PC-3 (cell line): ENCODE data around the gene ZFAND4. TPM values are rescaled to one million over a fixed set of nuclear protein-coding genes. Genes with fewer than 3 reads are reported as not detected.
A peak's percentile ranks its signal among the peaks of the same experiment; 100 is the strongest.

Experiments used
- ATAC-seq: fragments of 200-7000 bp; cut with Tn5 transposase; 2 replicates; pipeline ENCODE4 v1.9.1; 2020; ENCODE audit warnings: mild to moderate bottlenecking, moderate library complexity
- BruUV-seq: library from RNA; stranded (reverse); fragments of 400-500 nt; replicated peaks from 2 replicates; lab custom pipeline; 2021; lab: Mats Ljungman, UMichigan
- CTCF ChIA-PET: fragments of 300-600 bp; sonication (Branson Sonifier 250); formaldehyde crosslinking; loops from one replicate; lab custom pipeline; 2022; ENCODE audit warnings: antibody characterized with exemption; lab: Charles Lee
- POLR2A ChIA-PET: fragments of 300-600 bp; sonication (Branson Sonifier 250); formaldehyde crosslinking; loops from one replicate; lab custom pipeline; 2022; ENCODE audit warnings: antibody characterized with exemption; ENCODE audit not compliant: unreplicated experiment; lab: Charles Lee
- DNase-seq: peaks from one replicate; pipeline ENCODE4 v3.0.0-alpha.2; 2015
- H2AFZ ChIP-seq: fragments of 300-600 bp; sonication (generic); 2 replicates; pipeline ENCODE4 v1.6.0; 2016; ENCODE audit warnings: antibody characterized with exemption, low read length
- H3F3A ChIP-seq: fragments of 300-600 bp; sonication (generic); one replicate; pipeline ENCODE4 v1.6.0; 2017; ENCODE audit warnings: antibody characterized with exemption, low read length, control low read depth, mild to moderate bottlenecking; ENCODE audit not compliant: unreplicated experiment
- H3K27ac ChIP-seq: fragments of 300-600 bp; sonication (generic); 2 replicates; pipeline ENCODE4 v1.5.1; 2016; ENCODE audit warnings: mild to moderate bottlenecking, low read length
- H3K27me3 ChIP-seq: fragments of 300-600 bp; sonication (generic); 2 replicates; pipeline ENCODE4 v1.6.1; 2016; ENCODE audit warnings: low read length, mixed read lengths
- H3K36me3 ChIP-seq: fragments of 300-600 bp; sonication (generic); 2 replicates; pipeline ENCODE4 v1.6.1; 2016; ENCODE audit warnings: low read depth, mixed run types, low read length, mixed read lengths
- H3K4me1 ChIP-seq: fragments of 300-600 bp; sonication (generic); 2 replicates; pipeline ENCODE4 v1.5.1; 2016; ENCODE audit warnings: low read length; ENCODE audit not compliant: insufficient read depth
- H3K4me2 ChIP-seq: fragments of 300-600 bp; sonication (generic); 2 replicates; pipeline ENCODE4 v1.6.0; 2016; ENCODE audit warnings: low read length
- H3K4me3 ChIP-seq: fragments of 300-600 bp; sonication (generic); 2 replicates; pipeline ENCODE4 v1.5.1; 2016; ENCODE audit warnings: mild to moderate bottlenecking, low read length, mixed read lengths
- H3K79me2 ChIP-seq: fragments of 300-600 bp; sonication (generic); 2 replicates; pipeline ENCODE4 v1.6.1; 2017; ENCODE audit warnings: low read length, mixed read lengths
- H3K9ac ChIP-seq: fragments of 300-600 bp; sonication (generic); 2 replicates; pipeline ENCODE4 v1.6.0; 2016; ENCODE audit warnings: mild to moderate bottlenecking, low read length
- H3K9me2 ChIP-seq: fragments of 300-600 bp; sonication (generic); replicated peaks from 2 replicates; pipeline ENCODE4 v1.6.1; 2016; ENCODE audit warnings: mixed run types, low read length, mixed read lengths
- H3K9me3 ChIP-seq: fragments of 300-600 bp; sonication (generic); 2 replicates; pipeline ENCODE4 v1.6.1; 2016; ENCODE audit warnings: low read length, mixed read lengths
- H4K20me1 ChIP-seq: fragments of 300-600 bp; sonication (generic); 2 replicates; pipeline ENCODE4 v1.6.1; 2016; ENCODE audit warnings: low read length, mixed read lengths
- CTCF ChIP-seq: fragments of 300-600 bp; sonication (generic); conservative IDR thresholded peaks from 2 replicates; pipeline ENCODE4 v1.5.1; 2017; ENCODE audit warnings: antibody characterized with exemption, low read depth, mild to moderate bottlenecking, low read length
- EZH2 ChIP-seq: fragments of 300-600 bp; sonication (generic); IDR thresholded peaks from one replicate; pipeline ENCODE4 v1.6.1; 2017; ENCODE audit warnings: antibody characterized with exemption, mild to moderate bottlenecking, low read length; ENCODE audit not compliant: unreplicated experiment
- EZH2phosphoT487 ChIP-seq: fragments of 300-600 bp; sonication (generic); IDR thresholded peaks from 2 replicates; pipeline ENCODE4 v1.6.1; 2018; ENCODE audit warnings: mild to moderate bottlenecking, antibody characterized with exemption, low read length, borderline replicate concordance
- intact Hi-C: fragments of 100-400 bp; cut with micrococcal nuclease; formaldehyde crosslinking; loops from 2 replicates; pipeline ENCODE4 v1.9.0; 2023
- total RNA-seq: library from RNA; depleted of rRNA; stranded (reverse); fragments of >200 nt; gene quantifications from 2 replicates; pipeline ENCODE4 v1.2.3, GENCODE V29; 2014

Gene ZFAND4
- total RNA-seq, 1 experiment from 2014 or later: 8.7 TPM

DNA sequence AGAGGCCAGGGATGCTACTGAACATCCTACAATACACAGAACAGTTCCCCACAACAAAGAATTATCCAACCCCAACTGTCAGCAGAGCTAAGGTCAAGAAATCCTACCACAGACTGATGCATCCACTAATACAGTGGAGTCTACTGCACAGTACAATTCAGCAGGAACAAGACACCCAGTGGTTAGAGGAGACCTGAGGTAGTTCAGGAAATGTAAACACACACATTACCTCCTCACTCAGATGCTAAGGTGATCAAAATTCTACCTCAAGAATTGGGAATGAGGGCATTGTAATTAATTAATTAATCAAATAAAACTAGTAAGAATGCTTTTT, 91.4 kb downstream of the ZFAND4 start:
- no peak for DNase-seq
- intact Hi-C loops: no loop called here
- H3K36me3 ChIP-seq: no peaks in the 10 kb centered on the region
- no peaks in the 10 kb centered on the region for H3K9me2 ChIP-seq
- peaks cover 15% of the 10 kb centered on the region for H3K79me2 ChIP-seq
- no peak overlapping the region; the same call in 1 of the 2 replicates for H3K27ac ChIP-seq
- H3K9ac ChIP-seq: no peak overlapping the region
- H3K4me3 ChIP-seq: no peak overlapping the region
- no peaks in the 10 kb centered on the region for H3K27me3 ChIP-seq
- ATAC-seq: peak; percentile 28; the same call in 1 of the 2 replicates
- H3K4me2 ChIP-seq: no peak overlapping the region
- H2AFZ ChIP-seq: no peak overlapping the region
- no TSS peak for BruUV-seq
- ChIA-PET POLR2A (no interaction called here), CTCF (no interaction called here)
- no peaks in the 10 kb centered on the region for H3F3A ChIP-seq
- no peaks in the 10 kb centered on the region for H4K20me1 ChIP-seq
- no peaks in the 10 kb centered on the region for H3K9me3 ChIP-seq
- TF ChIP-seq EZH2 (no peak), EZH2phosphoT487 (no peak), CTCF (no peak)
- peaks cover 37% of the 10 kb centered on the region for H3K4me1 ChIP-seq

GRCh38 chr10:45580371-45581215, 92.0 kb downstream of the ZFAND4 start:
- Histone ChIP-seq H3K9me3 (no peaks in the 10 kb centered on the region), H3K4me2 (no peak overlapping the region), H3K27ac (no peak overlapping the region), H3F3A (no peaks in the 10 kb centered on the region), H3K9ac (no peak overlapping the region), H3K4me1 (peaks cover 37% of the 10 kb centered on the region), H2AFZ (no peak overlapping the region), H4K20me1 (no peaks in the 10 kb centered on the region), H3K9me2 (no peaks in the 10 kb centered on the region), H3K4me3 (no peak overlapping the region), H3K79me2 (peaks cover 15% of the 10 kb centered on the region), H3K36me3 (no peaks in the 10 kb centered on the region), H3K27me3 (no peaks in the 10 kb centered on the region)
- DNase-seq (no peak), ATAC-seq (no peak)
- intact Hi-C loops: no loop called here
- ChIA-PET POLR2A (no interaction called here), CTCF (no interaction called here)
- BruUV-seq: no TSS peak
- TF ChIP-seq EZH2phosphoT487: no peak
- no peak for TF ChIP-seq EZH2
- TF ChIP-seq CTCF: no peak

- no peak overlapping the region for H2AFZ ChIP-seq
- no peak overlapping the region for H3K9ac ChIP-seq
- ChIA-PET POLR2A (no interaction called here), CTCF (no interaction called here)
- BruUV-seq: no TSS peak
- no peaks in the 10 kb centered on the region for H3K27me3 ChIP-seq
- no peaks in the 10 kb centered on the region for H3K9me3 ChIP-seq
- no peaks in the 10 kb centered on the region for H3K36me3 ChIP-seq
- no peaks in the 10 kb centered on the region for H3K9me2 ChIP-seq
- H3K79me2 ChIP-seq: peaks cover 10% of the 10 kb centered on the region; the same call in 1 of the 2 replicates
- intact Hi-C loops: no loop called here
- no peak overlapping the region for H3K4me2 ChIP-seq
- no peak overlapping the region for H3K4me3 ChIP-seq
- H4K20me1 ChIP-seq: no peaks in the 10 kb centered on the region
- no peak overlapping the region for H3K27ac ChIP-seq
- TF ChIP-seq EZH2: no peak
- no peak for TF ChIP-seq CTCF
- TF ChIP-seq EZH2phosphoT487: no peak
- DNase-seq: no peak
- no peaks in the 10 kb centered on the region for H3F3A ChIP-seq
- ATAC-seq: no peak
- H3K4me1 ChIP-seq: peaks cover 36% of the 10 kb centered on the region
Observed at GRCh38 chr10:45578384-45578971, 94.1 kb downstream of the ZFAND4 start.
